ENCODE results near the gene CPN1.

The CPN1 gene

GRCh38 chr10:99995713-99996112 lies 86.0 kb downstream of the CPN1 start:
- no peak for DNase-seq

- DNase-seq, result no peak
Measured at GRCh38 chr10:99995269-99995668, 86.4 kb downstream of the CPN1 start.

- DNase-seq, result no peak
Measured at GRCh38 chr10:99994801-99995200, 86.9 kb downstream of the CPN1 start.

DNA sequence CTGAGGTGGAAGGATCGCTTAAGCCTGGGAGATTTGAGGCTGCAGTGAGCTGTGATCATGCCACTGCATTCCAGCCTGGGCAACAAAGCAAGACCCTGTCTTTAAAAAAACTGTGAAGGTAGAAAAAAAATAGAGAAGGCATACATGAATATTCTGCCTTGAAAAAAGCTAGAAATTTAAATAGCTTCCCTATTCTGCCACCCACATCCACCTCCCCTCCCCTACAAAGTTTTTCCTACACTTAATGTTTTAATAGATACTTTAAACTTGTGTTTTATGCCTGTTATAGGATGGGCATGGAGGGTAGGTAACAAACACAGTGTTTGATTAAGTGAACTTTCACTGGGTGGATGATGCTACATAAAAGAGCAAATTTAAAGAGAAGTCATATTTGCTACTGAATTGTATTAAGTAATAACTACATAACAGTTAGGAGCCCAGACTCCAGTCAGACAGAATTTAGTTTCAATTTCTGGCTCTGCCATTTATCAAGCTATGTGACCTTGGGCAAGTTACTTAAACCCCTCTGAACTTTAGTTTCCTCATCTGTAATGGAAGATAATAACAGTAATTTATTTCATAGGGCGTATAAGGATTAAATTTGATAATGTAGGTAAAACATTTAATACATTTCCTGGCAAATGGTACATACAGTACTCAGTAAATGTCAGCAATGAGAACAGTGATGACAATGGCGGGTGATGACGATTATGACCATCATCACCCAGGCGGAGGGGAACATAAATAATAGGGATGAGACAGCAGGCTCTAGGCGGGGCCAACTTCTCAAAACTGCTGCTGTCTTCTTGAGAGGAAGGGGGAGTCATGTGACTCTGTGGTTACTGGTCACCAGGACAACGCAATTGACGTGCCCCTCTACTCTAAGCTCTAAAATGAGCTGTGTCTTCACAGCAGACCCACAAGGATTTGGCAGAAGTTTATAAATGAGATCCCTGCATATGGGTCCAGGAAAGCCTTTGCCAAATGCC lies 87.7 kb downstream of the CPN1 start:
- DNase-seq, result peak in 3 of 5 donors; percentile 6 to 60 (median 26)
